HG03442 (cell line): ENCODE results near the gene CEP128.

Source experiments
- ATAC-seq: cut with Tn5 transposase; IDR thresholded peaks from one replicate; pipeline ENCODE4 v1.9.1; 2021; ENCODE audit warnings: mild to moderate bottlenecking, moderate library complexity; ENCODE audit not compliant: unreplicated experiment

Gene CEP128

DNA sequence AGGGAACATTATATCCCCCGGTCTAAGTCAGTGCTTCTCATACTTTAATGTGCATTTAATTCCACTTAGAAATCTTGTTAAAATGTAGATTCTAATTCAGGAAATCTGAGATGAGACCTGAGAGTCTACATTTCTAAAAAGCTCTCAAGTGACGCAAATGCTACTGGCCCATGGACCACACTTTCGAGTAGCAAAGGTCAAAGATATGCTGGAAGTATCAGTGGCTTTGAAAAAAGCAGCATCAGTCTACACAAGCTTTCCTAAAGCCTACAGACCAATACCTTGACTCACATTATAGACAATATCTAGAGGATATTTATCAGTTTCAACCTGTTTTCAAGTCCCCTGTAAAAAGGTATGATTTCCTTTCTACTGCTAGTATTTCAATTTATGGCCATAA lies 248.6 kb downstream of the CEP128 start:
- ATAC-seq, result no peak

DNA sequence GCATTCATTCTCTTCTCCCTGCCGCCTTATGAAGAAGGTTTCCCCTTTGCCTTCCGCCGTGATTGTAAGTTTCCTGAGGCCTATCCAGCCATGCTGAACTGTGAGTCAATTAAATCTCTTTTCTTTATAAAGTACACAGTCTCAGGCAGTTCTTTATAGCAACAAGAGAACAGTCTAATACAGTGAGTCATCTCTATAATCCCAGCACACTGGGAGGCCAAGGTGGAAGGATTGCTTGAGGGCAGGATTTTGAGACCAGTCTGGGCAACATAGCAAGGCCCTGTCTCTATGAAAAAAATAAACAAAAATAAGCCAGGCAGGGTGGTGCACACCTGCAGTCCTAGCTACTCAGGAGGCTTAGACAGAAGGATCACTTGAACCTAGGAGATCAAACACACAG lies 259.9 kb downstream of the CEP128 start:
- ATAC-seq, result no peak

DNA sequence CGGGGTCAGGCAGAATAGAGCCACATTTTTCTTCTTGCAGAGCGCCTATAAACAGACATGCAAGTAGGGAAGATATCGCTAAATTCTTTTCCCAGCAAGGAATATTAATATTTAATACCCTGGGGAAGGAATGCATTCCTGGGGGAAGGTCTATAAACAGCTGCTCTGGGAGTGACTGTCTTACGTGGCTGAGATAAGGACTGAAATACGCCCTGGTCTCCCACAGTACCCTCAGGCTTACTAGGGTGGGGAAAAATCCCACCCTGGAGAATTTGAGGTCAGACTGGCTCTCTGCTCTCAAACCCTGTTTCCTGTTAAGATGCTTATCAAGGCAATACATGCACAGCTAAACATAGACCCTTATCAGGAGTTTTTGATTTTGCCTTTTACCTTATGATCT lies 262.3 kb downstream of the CEP128 start:
- no peak for ATAC-seq

DNA sequence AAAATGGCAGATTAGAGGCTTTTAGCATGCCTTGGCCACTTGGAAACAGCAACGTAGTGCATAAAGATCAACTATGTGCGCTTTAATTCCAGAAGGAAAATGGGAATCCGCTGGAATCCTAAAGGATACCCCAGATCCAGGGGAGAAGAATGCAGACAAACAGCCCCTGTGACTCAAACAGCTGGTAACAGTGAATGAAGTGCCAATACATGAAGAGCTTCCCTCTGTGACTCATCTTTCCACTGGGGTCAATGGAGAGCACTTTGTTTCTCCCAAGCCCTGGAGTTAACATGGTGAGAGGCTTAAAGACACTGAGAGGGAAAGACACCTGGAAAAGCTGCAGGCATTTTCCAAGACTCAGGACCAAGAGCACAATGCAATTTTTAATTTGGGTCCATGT lies 263.1 kb downstream of the CEP128 start:
- ATAC-seq, result no peak

DNA sequence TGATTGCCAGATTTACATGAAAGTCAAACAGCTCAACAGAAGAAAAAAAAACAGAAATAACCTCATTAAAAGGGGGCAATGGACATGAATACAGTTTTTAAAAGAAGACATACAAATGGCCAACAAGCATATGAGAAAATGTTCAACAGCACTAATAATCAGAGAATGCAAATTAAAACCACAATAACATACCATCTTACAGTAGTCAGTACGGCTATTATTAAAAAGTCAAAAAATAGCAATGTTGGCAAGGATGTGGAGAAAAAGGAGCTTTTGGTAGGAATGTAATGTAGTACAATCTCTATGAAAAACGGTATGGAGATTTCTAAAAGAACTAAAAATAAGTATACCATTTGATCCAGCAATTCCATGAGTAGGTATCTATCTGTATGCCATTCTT lies 272.1 kb downstream of the CEP128 start:
- ATAC-seq, result no peak

DNA sequence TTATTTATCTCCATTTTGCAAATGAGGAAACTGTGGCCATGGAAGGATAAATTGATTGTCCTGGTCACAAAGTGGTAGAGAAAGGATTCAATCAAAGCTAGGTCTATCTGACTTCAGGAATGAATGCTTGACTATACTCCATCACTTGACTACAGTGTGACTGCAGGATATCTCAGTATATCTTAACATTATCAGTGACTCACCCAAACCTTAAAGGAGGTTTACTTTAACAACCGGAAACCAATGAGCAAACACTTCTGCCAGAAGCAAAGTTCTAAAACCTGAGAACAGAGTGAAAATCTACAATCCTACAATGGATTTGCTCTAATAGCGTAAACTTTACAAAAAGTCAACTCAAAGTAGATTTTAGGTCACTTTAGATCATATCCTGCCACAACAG lies 277.0 kb downstream of the CEP128 start:
- no peak for ATAC-seq

DNA sequence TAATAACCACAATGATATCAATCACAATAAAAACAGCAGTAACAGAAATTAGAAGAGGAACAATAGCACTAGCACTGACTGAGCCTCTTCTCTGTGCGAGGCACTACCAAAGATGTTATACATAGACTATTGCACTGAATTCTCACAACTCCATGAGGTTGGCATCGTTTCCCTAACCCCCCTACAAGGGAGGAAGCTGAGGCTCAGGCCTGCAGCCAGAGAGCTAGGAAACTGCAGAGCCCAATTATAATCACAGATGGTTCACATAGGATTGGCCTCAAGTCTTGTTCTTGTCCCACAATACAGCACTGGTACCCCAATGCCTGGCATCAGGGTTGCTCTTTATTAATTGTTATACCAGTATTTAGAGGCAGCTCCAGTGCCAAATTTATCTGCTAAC lies 278.0 kb downstream of the CEP128 start:
- no peak for ATAC-seq

DNA sequence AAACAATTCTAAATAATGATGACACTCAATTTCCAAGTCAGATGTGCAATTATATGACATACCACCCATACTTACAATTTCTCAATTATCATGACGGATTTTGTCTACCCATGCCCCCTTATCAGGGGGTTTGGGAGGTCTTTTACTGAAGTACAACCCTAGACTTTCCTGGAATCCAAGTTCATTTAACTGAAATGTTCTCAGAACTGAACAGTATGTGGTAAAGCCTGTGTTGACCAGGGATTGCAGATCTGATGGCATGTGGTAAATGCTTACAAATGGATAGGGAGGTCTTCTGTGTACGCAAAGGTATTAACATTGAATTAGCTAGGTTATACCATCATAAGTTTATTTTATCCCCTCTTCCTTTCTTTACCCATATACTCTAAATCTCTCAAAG lies 281.8 kb downstream of the CEP128 start:
- ATAC-seq, result no peak

DNA sequence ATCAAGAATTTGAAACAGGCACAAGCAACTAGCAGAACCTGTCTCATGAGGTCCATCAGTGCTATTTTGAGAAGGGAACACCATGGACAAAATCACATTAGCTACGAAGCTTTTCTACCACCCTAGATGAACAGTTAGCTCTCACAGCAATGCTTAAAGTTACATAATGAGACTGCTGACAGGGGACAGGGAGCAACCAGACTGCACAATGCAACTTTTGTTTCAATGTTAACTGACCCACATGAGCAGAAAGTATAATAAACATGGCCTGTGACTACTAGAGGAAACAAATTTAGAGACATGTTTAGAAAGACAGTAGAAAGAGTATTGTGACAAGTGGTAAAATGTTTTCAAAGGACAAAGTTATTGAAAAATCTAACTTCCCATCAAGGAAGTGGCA lies 282.8 kb downstream of the CEP128 start:
- ATAC-seq, result no peak

DNA sequence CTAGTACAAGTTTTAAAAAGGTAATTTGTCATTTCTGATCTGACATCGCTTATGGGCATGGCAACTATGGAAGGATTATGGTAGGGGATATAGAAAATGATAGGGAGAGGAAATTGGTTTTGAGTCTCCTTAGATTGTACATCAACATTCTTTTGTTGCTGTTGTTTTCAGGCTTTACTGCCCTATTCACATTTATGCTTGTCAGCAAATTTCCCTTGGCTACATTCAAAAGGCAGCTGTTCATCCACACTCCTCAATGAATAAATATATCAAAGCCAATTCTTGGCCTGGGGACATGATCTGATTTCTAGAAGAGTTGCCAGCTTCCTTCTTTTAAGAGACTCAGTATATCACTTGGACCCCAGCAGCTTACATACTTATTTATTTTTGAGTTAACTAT lies 283.4 kb downstream of the CEP128 start:
- no peak for ATAC-seq

DNA sequence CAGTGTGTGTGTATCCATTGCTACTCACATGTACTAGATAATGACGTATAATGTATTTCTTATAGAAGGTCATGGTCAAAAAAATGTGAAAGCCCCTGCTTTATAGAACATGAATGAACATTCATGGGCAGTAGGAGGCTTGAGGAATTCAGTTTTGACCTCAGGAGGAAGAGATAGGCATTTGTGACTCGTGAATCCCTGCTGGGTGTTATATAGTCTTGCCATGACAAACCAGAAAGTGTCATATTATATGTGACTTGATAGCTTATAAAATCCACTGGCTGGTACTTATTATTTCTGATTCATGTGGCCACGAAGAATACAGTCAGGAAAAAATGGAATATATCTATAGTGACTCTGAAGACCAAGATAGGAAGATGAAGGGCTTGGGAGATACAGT lies 287.6 kb downstream of the CEP128 start:
- no peak for ATAC-seq

DNA sequence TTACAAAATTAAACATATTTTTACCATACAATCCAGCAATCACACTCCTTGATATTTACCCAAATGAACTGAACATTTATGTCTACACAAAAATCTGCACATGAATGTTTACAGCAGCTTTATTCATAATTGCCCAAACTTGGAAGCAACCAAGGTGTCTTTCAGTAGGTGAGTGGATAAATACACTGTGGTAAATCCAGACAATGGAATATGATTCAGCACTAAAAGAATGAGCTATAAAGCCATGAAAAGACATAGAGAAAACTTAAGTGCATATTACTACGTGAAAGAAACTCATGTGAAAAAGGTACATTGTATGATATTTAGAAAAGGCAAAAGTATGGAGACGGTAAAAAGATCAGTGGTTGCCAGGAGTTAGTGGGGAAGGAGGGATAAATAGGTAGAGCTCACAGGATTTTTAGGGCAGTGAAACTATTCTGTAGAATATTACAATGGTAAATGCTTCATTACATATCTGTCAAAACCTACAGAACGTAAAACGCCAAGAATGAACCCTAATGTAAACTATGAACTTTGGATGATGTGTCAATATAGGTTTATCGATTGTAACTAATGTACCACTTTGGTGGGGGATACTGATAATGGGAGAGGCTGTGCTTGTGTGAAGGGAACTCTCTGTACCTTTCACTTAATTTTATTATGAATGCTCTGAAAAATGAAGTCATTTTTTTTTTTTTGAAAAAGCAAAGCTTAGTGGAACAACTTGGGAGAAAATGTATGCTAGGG lies 295.7 kb downstream of the CEP128 start:
- ATAC-seq, result no peak

DNA sequence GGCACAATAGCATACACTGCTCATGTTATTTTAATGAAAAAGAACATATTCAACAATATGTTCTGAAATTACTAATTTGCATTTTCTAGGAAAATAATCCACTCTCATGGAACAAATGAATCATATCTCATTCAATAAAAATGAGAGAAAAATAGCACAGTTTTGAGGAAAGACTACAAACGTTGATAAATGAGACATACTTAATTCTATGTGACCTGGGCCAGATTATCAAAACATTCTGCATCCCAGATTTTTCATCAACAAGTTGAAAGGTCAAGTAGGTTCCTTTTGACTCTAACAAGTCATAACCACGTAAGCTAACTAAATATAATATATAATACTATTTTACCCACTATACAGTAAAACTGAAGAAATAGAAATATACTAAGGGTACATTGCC lies 296.7 kb downstream of the CEP128 start:
- ATAC-seq, result no peak

DNA sequence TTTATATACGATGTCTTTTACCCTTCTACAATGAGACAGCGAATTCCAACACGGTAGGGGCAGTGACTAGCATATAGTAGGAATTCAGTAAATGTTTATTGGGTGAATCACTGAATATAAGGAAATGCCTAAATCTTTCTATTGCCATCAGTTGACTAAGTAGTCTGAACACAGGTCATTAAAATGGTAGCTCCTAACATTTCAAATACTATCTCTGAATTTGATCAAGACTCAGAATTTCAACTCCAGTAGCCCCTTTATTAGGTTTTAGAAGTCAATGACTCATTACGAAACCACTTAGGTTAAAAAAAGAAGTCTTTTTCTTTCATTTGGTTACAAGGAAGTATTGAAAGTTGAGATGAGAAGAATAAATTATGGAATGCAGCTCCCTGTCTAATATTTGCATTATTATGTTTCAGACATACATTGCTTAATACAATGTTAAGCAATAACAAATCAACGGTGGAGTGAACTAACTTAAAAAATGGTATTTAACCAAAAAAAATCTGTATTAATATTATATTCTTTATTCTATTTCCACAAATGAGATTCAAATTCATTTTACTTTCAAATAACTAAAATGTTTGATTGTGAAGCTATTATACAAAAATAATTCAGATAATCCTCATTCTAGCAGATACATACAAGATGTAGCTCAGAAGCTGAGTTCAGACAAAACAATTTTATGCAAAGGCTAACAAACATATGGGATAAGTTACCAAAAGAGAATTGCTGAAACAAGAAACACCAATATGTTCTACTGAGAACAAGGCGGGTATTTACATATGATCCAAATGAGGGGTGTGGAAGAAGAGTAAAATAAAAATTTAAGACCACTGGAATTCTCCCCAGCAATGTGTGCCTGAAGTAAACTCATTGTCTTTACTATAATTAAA lies 302.7 kb downstream of the CEP128 start:
- ATAC-seq, result no peak

DNA sequence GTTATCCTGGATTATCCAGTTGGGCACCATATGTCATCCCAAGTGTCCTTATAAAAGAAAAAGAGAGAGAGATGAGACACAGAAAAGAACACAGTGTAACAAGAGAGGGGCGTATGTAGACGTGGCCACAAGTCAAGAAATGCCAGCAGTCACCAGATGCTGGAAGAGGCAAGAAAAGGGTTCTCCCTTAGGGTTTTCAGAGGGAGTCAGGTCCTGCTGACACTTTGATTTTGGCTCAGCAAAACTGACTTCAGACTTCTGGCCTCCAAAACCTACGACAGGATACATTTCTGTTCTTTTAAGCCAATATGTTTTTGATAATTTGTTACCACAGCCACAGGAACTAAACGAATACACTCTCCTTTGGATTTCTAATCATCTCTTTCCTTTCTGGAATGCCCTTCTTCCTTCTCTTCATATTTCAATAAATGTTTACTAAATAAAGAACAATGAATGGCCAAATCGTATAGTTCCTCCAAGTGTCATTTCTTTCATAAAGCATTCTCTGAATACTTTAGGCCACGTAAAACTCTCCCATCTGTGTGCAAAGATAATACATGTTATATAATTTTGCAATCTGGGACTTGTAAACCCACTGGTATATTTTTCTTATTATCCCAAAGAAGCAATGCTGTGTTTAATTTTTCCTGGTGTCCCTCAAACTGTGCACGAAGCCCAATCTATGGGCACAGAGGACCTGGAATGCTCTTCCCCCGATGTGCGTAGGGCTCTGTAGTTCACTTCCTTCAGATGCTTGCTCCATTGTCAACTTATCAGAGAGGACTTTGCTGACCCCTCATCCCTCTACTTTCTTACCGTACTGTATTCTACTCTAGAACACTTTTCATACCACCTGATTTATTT lies 303.6 kb downstream of the CEP128 start:
- ATAC-seq, result no peak

DNA sequence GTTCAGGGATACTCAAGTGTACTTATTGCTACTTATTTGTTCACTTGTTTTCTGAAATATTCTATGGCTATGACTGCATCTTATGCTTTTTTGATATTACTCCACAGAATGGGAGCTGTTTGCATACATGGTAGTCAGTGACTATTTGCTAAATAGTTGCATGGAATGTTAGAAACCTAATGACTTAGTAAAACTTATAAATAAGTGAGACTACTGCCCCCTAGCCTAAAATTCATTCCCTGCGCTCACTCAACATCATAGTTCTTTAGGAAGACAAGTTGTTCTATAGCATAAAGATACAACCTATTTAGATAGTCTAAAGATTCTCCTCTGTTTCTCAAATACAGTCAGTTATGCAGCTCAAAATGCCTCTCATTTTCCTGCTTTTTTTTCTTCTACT lies 305.5 kb downstream of the CEP128 start:
- ATAC-seq, result no peak

DNA sequence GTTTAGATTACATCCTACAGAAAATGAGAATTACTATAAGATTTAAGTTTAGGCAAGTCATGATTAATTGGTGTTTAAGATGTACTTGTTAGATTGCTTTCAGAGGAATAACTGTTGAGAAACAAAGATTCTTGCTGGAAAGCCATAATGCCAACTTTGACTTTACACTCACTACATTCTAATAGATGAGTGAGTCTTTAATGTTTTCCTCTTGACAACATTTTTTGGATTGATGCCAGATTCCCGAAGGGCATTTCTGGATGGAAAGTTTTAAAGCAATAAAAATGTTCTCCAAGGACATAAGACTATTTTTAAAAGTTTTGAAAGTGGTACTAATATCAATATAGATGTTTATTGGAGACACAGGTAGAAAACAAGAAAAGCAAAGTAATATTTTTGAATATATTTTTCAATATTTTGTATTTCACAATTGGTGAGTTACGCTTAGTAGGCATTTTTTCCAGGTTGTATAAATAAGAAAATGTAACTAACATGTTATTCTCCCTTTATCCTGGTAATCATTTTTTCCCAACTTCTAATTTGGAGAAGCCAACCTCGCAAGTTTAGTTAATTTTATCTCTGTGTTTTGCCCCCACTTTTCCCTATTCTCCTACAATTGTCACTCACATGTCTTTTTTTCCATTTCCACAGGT lies 307.3 kb downstream of the CEP128 start:
- no peak for ATAC-seq

DNA sequence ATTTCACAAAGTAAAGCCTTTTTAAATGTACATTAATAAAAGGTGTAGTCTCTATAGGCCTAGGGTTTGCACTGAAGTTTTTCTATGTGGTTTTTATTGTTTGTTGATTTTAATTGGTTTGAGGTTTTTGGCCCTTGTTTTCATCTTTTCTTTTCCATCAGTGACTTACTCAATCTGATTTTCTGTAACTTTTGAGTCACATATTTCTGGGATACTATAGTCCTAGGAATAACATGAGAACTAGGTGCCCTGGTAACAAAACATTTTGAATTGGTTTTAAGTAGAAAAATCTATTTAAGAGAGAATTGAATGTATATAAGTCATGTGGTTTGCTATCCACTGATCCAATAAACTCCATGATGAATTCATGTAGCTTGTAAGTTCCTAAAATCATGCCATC lies 311.9 kb downstream of the CEP128 start:
- no peak for ATAC-seq

DNA sequence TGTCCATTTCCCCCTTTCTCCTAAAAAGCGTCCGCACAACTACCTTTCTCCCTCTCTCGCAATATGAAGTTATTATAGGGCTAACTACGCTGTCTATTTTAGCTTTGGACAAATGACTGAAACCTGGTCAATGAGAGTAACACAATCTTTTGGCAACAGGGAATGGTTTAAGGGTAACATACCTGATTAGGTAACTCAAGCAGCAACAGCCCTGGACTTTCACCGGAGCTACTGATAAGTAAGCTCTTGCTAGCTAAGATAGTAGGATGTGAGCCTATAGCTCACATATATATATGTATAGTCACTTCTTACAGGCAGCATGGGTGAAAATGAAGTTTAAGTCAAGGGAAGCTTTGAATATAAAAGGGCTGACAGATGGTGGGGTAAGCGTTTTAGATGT lies 313.0 kb downstream of the CEP128 start:
- no peak for ATAC-seq

DNA sequence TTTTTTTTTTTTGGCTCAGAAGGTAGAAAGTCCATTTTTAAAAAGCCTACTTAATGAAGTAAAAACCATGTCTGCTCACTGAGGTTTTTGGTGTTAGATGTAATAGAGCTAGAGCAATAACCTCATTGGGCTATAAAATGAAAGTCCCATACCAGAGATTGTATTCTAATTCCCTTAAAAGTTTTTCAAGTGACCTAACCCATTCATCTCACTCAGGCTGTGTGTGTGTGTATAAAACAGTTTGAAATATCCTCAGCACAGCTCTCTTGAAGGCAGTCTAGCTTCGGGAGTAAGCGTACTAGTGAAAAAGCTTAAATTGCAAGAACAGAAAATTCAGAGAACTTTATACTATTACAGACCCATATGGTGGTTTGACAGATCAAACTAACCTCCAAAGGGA lies 313.8 kb downstream of the CEP128 start:
- ATAC-seq, result no peak

DNA sequence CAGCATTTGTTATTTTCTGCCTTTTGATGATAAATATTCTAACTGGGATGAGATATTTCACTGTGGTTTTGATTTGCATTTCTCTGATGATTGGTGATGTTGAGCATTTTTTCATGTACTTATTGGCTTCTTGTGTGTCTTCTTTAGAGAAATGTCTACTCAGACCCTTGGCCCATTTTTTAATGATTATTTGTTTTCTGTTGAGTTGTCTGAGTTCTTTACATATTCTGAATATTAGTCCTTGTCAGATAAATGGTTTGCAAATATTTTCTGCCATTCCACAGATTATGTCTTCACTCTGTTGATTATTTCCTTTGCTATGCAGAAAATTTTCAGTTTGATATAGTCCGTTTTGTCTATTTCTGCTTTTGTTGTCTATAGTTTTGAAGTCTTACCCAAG lies 317.0 kb downstream of the CEP128 start:
- ATAC-seq, result no peak
